GM21360 (cell line): ENCODE measurements around the gene ZNF630.
A peak's percentile ranks its signal among the peaks of the same experiment; 100 is the strongest.
"Not testable (repeated sequence)": the region's sequence is repeated elsewhere in the genome, so short reads cannot be mapped to it uniquely, and the experiment has no call there.

Experiments used
- ATAC-seq: cut with Tn5 transposase; IDR thresholded peaks from one replicate; pipeline ENCODE4 v1.9.1; 2021; ENCODE audit warnings: mild to moderate bottlenecking, moderate library complexity; ENCODE audit not compliant: unreplicated experiment

ZNF630 gene

GRCh38 chrX:48071064-48071985 lies at the start of gene ZNF630:
ZNF630 (minus strand) TSS chrX:48071640; CDS start chrX:48066886, 4,754 bp downstream.
- ATAC-seq = peak; percentile 70

- no peak for ATAC-seq
Measured at GRCh38 chrX:48107717-48108116, 36.3 kb upstream of the ZNF630 start.

GRCh38 chrX:48102874-48103374 lies 31.5 kb upstream of the ZNF630 start:
- no peak for ATAC-seq

- no peak for ATAC-seq
Measured at GRCh38 chrX:48101443-48101842, 30.0 kb upstream of the ZNF630 start.

- not testable (repeated sequence) for ATAC-seq
Measured at GRCh38 chrX:48092558-48092957, 21.1 kb upstream of the ZNF630 start.

- no peak for ATAC-seq
Measured at GRCh38 chrX:48090123-48090522, 18.7 kb upstream of the ZNF630 start.

GRCh38 chrX:48086082-48086481 lies 14.6 kb upstream of the ZNF630 start:
- ATAC-seq = no peak

- no peak for ATAC-seq
Measured at GRCh38 chrX:48083706-48084105, 12.3 kb upstream of the ZNF630 start.

GRCh38 chrX:48083212-48083611 lies 11.8 kb upstream of the ZNF630 start:
- no peak for ATAC-seq

- ATAC-seq = no peak
Measured at GRCh38 chrX:48076343-48076742, 4.9 kb upstream of the ZNF630 start.

GRCh38 chrX:48071986-48072605 lies 656 bp upstream of the ZNF630 start:
- no peak for ATAC-seq

- no peak for ATAC-seq
Measured at GRCh38 chrX:48068096-48068887, 3.1 kb downstream of the ZNF630 start.

- ATAC-seq = no peak
Measured at GRCh38 chrX:48064261-48064660, 7.2 kb downstream of the ZNF630 start.

- ATAC-seq = no peak
Measured at GRCh38 chrX:48059296-48059639, 12.2 kb downstream of the ZNF630 start.

GRCh38 chrX:48058621-48059295 lies 12.7 kb downstream of the ZNF630 start:
- no peak for ATAC-seq

- no peak for ATAC-seq
Measured at GRCh38 chrX:48046846-48047245, 24.6 kb downstream of the ZNF630 start.

GRCh38 chrX:48045410-48046311 lies 25.8 kb downstream of the ZNF630 start:
- no peak for ATAC-seq

GRCh38 chrX:48043056-48043455 lies 28.4 kb downstream of the ZNF630 start:
- no peak for ATAC-seq

- no peak for ATAC-seq
Measured at GRCh38 chrX:48035891-48036290, 35.5 kb downstream of the ZNF630 start.
